ENCODE results near the gene EFEMP2. TPM values are rescaled to one million over a fixed set of nuclear protein-coding genes. Genes with fewer than 3 reads are reported as not detected.

Gene EFEMP2
- total RNA-seq, 1 experiment from 2014 or later = 26.2 TPM

- Histone ChIP-seq H3K18ac (ENCODE audit: insufficient read length, low read depth, low read length) (no peak overlapping the region), H3K79me1 (ENCODE audit: insufficient read depth, low read depth, low read length, poor library complexity, severe bottlenecking) (no peaks in the 10 kb centered on the region), H2AK5ac (ENCODE audit: insufficient read length, low read length) (no peak overlapping the region), H3K9me3 (ENCODE audit: control insufficient read depth, low read depth, low read length) (no peaks in the 10 kb centered on the region), H3K4ac (ENCODE audit: low read depth, low read length) (no peak overlapping the region), H3K27ac (ENCODE audit: insufficient read length, low read depth, low read length) (no peak overlapping the region), H2BK15ac (ENCODE audit: low read depth, low read length) (no peak overlapping the region), H3K56ac (ENCODE audit: insufficient read length, low read depth, low read length) (no peak overlapping the region), H3K23me2 (ENCODE audit: insufficient read length, low read depth, low read length, poor library complexity, severe bottlenecking) (no peaks in the 10 kb centered on the region), H4K20me1 (ENCODE audit: control insufficient read depth, insufficient read depth, insufficient read length) (no peaks in the 10 kb centered on the region), H4K91ac (ENCODE audit: insufficient read length, low read depth, low read length) (no peak overlapping the region), H3K23ac (ENCODE audit: insufficient read length, low read depth, low read length) (no peak overlapping the region), H3K4me1 (ENCODE audit: insufficient read depth, low read length) (no peaks in the 10 kb centered on the region), H2BK5ac (ENCODE audit: insufficient read length, low read length) (no peak overlapping the region), H2BK20ac (ENCODE audit: low read depth, low read length, poor library complexity, severe bottlenecking) (no peak overlapping the region), H2BK120ac (ENCODE audit: low read depth, low read length, poor library complexity, severe bottlenecking) (no peak overlapping the region), H2AFZ (ENCODE audit: low read length) (no peak overlapping the region), H2BK12ac (ENCODE audit: insufficient read length, low read depth, low read length) (no peak overlapping the region), H4K8ac (replicated peaks; ENCODE audit: insufficient read length, low read depth, low read length) (no peak overlapping the region), H3T11ph (ENCODE audit: low read length) (no peak overlapping the region), H4K5ac (ENCODE audit: insufficient read length, low read depth, low read length) (no peak overlapping the region), H3K9ac (ENCODE audit: extremely low read depth, insufficient read length, low read length) (no peak overlapping the region), H3K27me3 (ENCODE audit: insufficient read depth, low read length) (no peaks in the 10 kb centered on the region; the same call in 1 of the 2 replicates), H3K14ac (ENCODE audit: insufficient read depth, low read length) (no peak overlapping the region), H3K4me2 (ENCODE audit: insufficient read depth, insufficient read length, low read length) (no peak overlapping the region), H3K79me2 (ENCODE audit: insufficient read depth, low read length) (no peaks in the 10 kb centered on the region)
- DNase-seq = no peak
- Mint-ChIP-seq H3K27ac (no peak overlapping the region), H3K4me1 (peaks cover 14 to 15% of the 10 kb centered on the region in 2 experiments), H3K27me3 (ENCODE audit: low read depth) (peaks cover 77% of the 10 kb centered on the region), H3K9me3 (no peaks in the 10 kb centered on the region; a peak in 1 of 5 replicates), H3K4me3 (no peak overlapping the region), H3K36me3 (ENCODE audit: insufficient read depth in 1 of 3, low read depth in 3 of 3) (no peaks in the 10 kb centered on the region)
- no peak for TF ChIP-seq CTCF (conservative IDR thresholded peaks at IDR 0.05)
- WGBS (ENCODE audit: extremely low coverage, insufficient read length, low lambda C conversion rate) = no CpG with 5 or more reads among the region's 6 CpGs
These were observed 35.3 kb upstream of the EFEMP2 start for GRCh38 chr11:65907878-65908277.

All from H9 (cell line).